ENCODE results near the gene ALKBH8.
"Not testable (repeated sequence)": the region's sequence is repeated elsewhere in the genome, so short reads cannot be mapped to it uniquely, and the experiment has no call there.

Gene ALKBH8

DNA sequence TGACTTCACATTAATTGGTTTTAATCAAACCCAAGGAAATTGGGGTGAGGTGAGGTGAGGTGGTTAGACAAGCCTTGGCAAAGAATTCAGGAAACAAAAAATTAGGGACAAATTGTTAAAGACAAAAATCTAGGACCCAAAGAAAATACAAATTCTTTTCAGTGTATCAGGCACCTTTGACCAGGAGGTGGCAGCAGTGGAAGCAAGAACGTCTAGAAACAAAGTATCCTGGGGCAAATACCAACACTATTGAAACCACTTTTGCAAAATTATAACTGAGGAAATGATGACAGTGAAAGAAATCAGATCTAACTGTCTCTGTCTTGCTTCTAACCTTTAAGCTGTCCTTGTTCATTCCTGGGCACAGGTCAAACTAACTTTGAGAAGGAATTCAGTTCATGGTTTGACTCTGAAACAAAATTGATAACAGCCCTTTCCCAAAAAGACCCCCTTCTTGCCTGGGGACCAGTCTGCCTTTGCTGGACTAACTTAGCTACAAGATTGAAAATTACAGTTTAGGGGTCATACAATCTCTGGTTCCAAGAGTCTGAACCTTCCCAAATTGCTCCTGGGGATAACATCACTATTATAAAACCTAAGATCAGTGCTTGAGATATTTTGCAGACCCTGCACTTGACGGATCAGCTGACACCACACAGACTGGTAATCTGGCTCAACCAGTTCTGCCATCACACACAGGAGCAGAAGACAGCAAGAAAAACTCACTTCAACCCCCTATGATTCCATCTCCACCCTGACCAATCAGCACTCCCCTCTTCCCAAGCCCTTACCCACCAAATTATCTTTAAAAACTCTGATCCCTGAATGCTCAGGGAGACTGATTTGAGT, 11.2 kb upstream of the ALKBH8 start:
- peak; percentile 75 for DNase-seq

GRCh38 chr11:107573438-107573837, 7.9 kb upstream of the ALKBH8 start:
- no peak for DNase-seq

- DNase-seq, result no peak
Measured at GRCh38 chr11:107570015-107570414, 4.5 kb upstream of the ALKBH8 start.

DNA sequence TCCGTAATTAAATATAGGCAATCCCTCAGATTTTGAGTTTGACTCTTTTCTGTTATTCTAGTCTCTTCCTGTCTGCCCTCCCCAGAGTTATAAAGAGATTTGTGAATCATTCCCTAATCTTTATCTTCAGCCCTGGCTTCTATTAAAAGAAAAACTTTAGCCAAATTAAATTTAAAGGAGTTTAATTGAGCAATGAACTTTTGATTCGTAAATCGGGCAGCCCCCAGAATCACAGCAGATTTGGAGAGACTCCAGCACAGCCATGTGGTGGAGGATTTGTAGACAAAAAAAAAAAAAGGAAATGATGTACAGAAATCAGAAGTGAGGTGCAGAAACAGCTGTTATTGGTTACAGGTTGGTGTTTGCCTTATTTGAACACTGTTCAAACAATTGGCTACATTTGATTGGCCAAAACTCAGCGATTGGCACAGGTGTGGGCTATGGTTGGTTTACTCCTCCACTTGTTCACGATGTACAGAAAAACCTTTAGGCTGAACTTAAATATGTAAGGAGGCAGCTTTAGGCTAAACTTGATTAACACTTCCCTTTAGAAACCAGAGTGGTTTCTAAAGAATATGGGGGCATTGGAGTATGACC, 2.3 kb upstream of the ALKBH8 start:
- no peak for DNase-seq

GRCh38 chr11:107566569-107566968, 1.0 kb upstream of the ALKBH8 start:
- DNase-seq, result no peak

GRCh38 chr11:107565955-107566501, 493 bp upstream of the ALKBH8 start:
- DNase-seq, result peak; percentile 47

DNA sequence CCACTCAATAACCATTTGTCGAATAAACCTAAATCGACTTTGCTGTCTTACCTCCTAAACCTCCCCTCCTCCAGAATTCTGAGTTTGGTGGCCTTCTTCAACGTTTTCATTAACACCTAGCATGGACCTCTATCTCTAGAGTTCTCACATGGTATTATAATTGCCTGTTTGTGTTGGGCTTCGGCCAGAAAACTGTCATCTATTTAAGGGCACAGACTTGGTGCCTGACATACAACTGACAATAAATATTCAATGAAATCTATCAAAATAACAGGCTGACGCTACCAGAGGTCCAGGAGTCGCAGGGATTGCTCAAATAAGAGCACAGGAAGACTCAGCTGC, 687 bp downstream of the ALKBH8 start:
- DNase-seq, result no peak

- peak; percentile 78 for DNase-seq
Measured at GRCh38 chr11:107563702-107564101, 1.8 kb downstream of the ALKBH8 start.

- DNase-seq, result no peak
Measured at GRCh38 chr11:107562647-107563208, 2.8 kb downstream of the ALKBH8 start.

- no peak for DNase-seq
Measured at GRCh38 chr11:107561688-107562087, 3.8 kb downstream of the ALKBH8 start.

DNA sequence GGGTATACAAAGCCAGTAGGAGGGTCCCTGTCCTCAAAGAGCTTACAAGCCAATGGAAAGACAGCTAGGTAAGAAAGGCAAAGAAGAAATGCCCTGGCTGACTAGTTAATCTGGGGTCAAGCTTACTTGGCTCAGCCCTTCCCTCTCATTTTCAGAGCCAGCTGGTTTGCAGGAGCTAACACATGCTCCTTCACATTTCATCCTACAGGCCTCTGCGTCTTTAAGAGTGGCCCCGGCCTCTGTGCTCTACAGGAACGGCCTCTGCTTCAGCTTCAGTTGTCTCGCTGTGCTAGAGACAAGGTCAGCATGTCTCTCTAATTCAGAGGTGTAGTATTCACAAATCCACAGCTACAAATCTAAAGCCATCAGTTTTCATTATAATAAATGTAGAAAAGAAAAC, 15.2 kb downstream of the ALKBH8 start:
- DNase-seq, result no peak

- no peak for DNase-seq
Measured at GRCh38 chr11:107549954-107550285, 15.6 kb downstream of the ALKBH8 start.

- peak; percentile 74 for DNase-seq
Measured at GRCh38 chr11:107549253-107549953, 16.1 kb downstream of the ALKBH8 start.

GRCh38 chr11:107547961-107548360, 17.6 kb downstream of the ALKBH8 start:
- no peak for DNase-seq

DNA sequence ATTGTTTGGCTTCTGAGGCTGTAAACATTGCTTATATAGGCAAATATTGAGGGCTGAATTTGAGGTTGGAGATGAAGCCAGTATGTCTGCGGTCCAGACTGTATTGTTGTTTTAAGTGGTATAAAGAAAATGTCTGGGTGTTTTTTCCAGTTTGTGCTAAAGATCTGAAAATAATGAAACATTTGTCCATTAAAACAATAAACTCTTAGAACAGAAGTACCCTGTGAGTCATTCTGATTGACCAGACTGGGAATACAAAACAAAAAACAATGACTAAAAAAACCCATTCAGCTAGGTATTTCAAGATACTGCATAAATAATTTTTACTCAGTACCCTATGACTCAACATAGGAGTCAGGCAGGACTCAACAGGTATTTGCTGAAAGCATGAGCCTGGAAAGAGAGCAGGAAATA, 20.4 kb downstream of the ALKBH8 start:
- DNase-seq, result no peak

GRCh38 chr11:107538821-107539220, 26.7 kb downstream of the ALKBH8 start:
- DNase-seq, result no peak

DNA sequence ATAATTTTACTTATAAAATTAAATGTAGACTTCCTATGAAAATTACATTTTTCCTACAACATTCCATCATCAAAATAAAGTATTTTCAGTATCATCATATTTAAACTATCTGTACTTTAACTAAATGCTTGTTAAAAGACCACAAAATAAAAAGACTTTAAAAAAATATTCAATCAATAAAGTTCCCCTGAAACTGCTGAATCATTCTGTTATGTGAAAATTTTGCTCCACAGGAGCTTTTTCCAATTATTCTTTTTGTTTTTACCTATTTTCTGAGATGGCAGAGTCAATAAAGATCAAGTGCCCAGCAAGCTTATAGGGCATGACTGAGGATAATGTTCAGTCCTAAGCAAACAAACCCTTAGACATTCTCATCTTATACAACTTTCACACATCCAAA, 27.3 kb downstream of the ALKBH8 start:
- DNase-seq, result no peak

- not testable (repeated sequence) for DNase-seq
Measured at GRCh38 chr11:107537155-107537554, 28.4 kb downstream of the ALKBH8 start.

GRCh38 chr11:107526197-107526596, 39.3 kb downstream of the ALKBH8 start:
- DNase-seq, result no peak

- DNase-seq, result no peak
Measured at GRCh38 chr11:107508858-107509244, 56.7 kb downstream of the ALKBH8 start.

DNA sequence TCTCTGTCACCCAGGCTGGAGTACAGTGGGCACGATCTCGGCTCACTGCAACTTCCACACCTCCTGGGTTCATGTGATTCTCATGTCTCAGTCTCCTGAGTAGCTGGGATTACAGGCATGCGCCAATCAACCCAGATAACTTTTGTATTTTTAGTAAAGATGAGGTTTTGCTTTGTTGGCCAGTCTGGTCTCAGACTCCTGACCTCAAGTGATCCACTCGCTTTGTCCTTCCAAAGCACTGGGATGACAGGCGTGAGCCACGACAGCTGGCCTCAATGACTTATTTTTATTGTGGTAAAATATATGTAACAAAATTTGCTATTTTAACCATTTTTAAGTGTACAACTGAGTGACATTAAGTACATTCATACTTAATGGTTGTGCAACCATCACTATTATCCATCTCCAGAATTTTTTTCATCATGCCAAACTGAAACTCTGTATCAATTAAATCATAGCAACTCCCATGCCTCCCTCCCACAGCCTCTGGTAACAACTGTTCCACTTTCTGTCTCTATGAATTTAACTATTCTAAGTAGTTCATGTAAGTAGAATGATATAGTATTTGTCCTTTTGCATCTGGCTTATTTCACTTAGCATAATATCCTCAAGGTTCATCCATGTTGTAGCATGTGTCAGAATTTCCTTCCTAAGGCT, 57.2 kb downstream of the ALKBH8 start:
- DNase-seq, result no peak

- DNase-seq, result no peak
Measured at GRCh38 chr11:107505647-107506225, 59.8 kb downstream of the ALKBH8 start.

GRCh38 chr11:107504981-107505380, 60.6 kb downstream of the ALKBH8 start:
- no peak for DNase-seq
